ENCODE results near the gene PSTPIP2.

Gene PSTPIP2

GRCh38 chr18:46013484-46014189 lies 58.4 kb downstream of the PSTPIP2 start:
- DNase-seq (ENCODE audit: low read depth), result peak; percentile 6
- no peak overlapping the region for H3K4me3 ChIP-seq (ENCODE audit: low read depth, low read length)
- no peak for TF ChIP-seq CTCF (conservative IDR thresholded peaks at IDR 0.05; ENCODE audit: low read depth, low read length)

- no peak overlapping the region for H3K4me3 ChIP-seq (ENCODE audit: low read depth, low read length)
- no peak for TF ChIP-seq CTCF (conservative IDR thresholded peaks at IDR 0.05; ENCODE audit: low read depth, low read length)
- DNase-seq (ENCODE audit: low read depth), result no peak
Measured at GRCh38 chr18:46010676-46011075, 61.4 kb downstream of the PSTPIP2 start.

GRCh38 chr18:46010050-46010449 lies 62.0 kb downstream of the PSTPIP2 start:
- H3K4me3 ChIP-seq (ENCODE audit: low read depth, low read length), result no peak overlapping the region
- TF ChIP-seq CTCF (conservative IDR thresholded peaks at IDR 0.05; ENCODE audit: low read depth, low read length), result no peak

GRCh38 chr18:46009125-46009840 lies 62.8 kb downstream of the PSTPIP2 start:
- no peak for DNase-seq (ENCODE audit: low read depth)
- no peak overlapping the region for H3K4me3 ChIP-seq (ENCODE audit: low read depth, low read length)
- TF ChIP-seq CTCF (conservative IDR thresholded peaks at IDR 0.05; ENCODE audit: low read depth, low read length), result no peak

More at GRCh38 chr18:46010050-46010449, 62.0 kb downstream of the PSTPIP2 start:
- no peak for DNase-seq (ENCODE audit: low read depth)

GRCh38 chr18:46008531-46008930 lies 63.5 kb downstream of the PSTPIP2 start:
- DNase-seq (ENCODE audit: low read depth), result no peak
- no peak overlapping the region for H3K4me3 ChIP-seq (ENCODE audit: low read depth, low read length)
- TF ChIP-seq CTCF (conservative IDR thresholded peaks at IDR 0.05; ENCODE audit: low read depth, low read length), result no peak

- TF ChIP-seq CTCF (conservative IDR thresholded peaks at IDR 0.05; ENCODE audit: low read depth, low read length), result no peak
- no peak for DNase-seq (ENCODE audit: low read depth)
- H3K4me3 ChIP-seq (ENCODE audit: low read depth, low read length), result no peak overlapping the region
Measured at GRCh38 chr18:46007165-46007564, 64.9 kb downstream of the PSTPIP2 start.

Measured in choroid plexus epithelial cell (primary cell).